Measurements from ENCODE around the gene GCHFR.

The GCHFR gene

GRCh38 chr15:40754883-40755811 is 8.7 kb upstream of the GCHFR start, which contains the start of gene RMDN3:
Gene RMDN3 (minus strand): TSS chr15:40755254. CDS start chr15:40754783, 471 bp downstream.
- DNase-seq (ENCODE audit: low spot score), result peak; percentile 97

- DNase-seq (ENCODE audit: low spot score), result no peak
Measured at GRCh38 chr15:40755812-40756208, 8.1 kb upstream of the GCHFR start.

GRCh38 chr15:40756938-40757337 is 6.9 kb upstream of the GCHFR start:
- no peak for DNase-seq (ENCODE audit: low spot score)

GRCh38 chr15:40759961-40760360 is 3.9 kb upstream of the GCHFR start:
- no peak for DNase-seq (ENCODE audit: low spot score)

GRCh38 chr15:40762919-40763800 is 708 bp upstream of the GCHFR start:
- DNase-seq (ENCODE audit: low spot score), result peak; percentile 53

- DNase-seq (ENCODE audit: low spot score), result no peak
Measured at GRCh38 chr15:40764629-40765103, 798 bp downstream of the GCHFR start.

- DNase-seq (ENCODE audit: low spot score), result no peak
Measured at GRCh38 chr15:40766194-40766815, 2.4 kb downstream of the GCHFR start.

- DNase-seq (ENCODE audit: low spot score), result no peak
Measured at GRCh38 chr15:40766906-40767837, 3.3 kb downstream of the GCHFR start.

GRCh38 chr15:40767838-40768500 is 4.1 kb downstream of the GCHFR start:
- DNase-seq (ENCODE audit: low spot score), result no peak

- DNase-seq (ENCODE audit: low spot score), result no peak
Measured at GRCh38 chr15:40768521-40769273, 4.8 kb downstream of the GCHFR start.

- DNase-seq (ENCODE audit: low spot score), result peak; percentile 47
Measured at GRCh38 chr15:40769274-40770146, 5.6 kb downstream of the GCHFR start, which contains the start of gene C15orf62. Gene C15orf62 (plus strand): TSS chr15:40769980. CDS start chr15:40770496, 516 bp downstream.

GRCh38 chr15:40770147-40770721 is 6.4 kb downstream of the GCHFR start:
- DNase-seq (ENCODE audit: low spot score), result no peak

GRCh38 chr15:40771242-40771641 is 7.4 kb downstream of the GCHFR start:
- DNase-seq (ENCODE audit: low spot score), result no peak

- DNase-seq (ENCODE audit: low spot score), result no peak
Measured at GRCh38 chr15:40772014-40772413, 8.1 kb downstream of the GCHFR start.

GRCh38 chr15:40773496-40773895 is 9.6 kb downstream of the GCHFR start:
- DNase-seq (ENCODE audit: low spot score), result no peak

- DNase-seq (ENCODE audit: low spot score), result no peak
Measured at GRCh38 chr15:40773902-40774301, 10.0 kb downstream of the GCHFR start.

GRCh38 chr15:40775007-40775406 is 11.1 kb downstream of the GCHFR start:
- DNase-seq (ENCODE audit: low spot score), result no peak
